Liver (tissue), 9 donors: ENCODE results near the gene ASIC5. TPM values are rescaled to one million over a fixed set of nuclear protein-coding genes. Genes with fewer than 3 reads are reported as not detected.

Experiments used
- DNase-seq: peaks from one replicate; pipeline ENCODE4 v3.0.0-alpha.2; 2017; ENCODE audit warnings: low spot score
- H3K27ac ChIP-seq, 2 donors: one replicate each; pipeline ENCODE4 v1.7.0; 2013; ENCODE audit warnings: inconsistent platforms in 2 of 2, low read length in 2 of 2, control low read depth in 1 of 2, low read depth in 1 of 2, mild to moderate bottlenecking in 1 of 2
- H3K27me3 ChIP-seq, 4 donors: one replicate each; pipeline versions ENCODE4 v1.6.1 to v1.7.0; 2013; ENCODE audit warnings: low read length in 3 of 4, inconsistent platforms in 1 of 4, mild to moderate bottlenecking in 1 of 4, moderate library complexity in 1 of 4; ENCODE audit not compliant: control insufficient read depth in 4 of 4, insufficient read depth in 4 of 4
- H3K36me3 ChIP-seq, 4 donors: one replicate each; pipeline versions ENCODE4 v1.6.1 to v1.7.0; 2013; ENCODE audit warnings: low read length in 3 of 4, mild to moderate bottlenecking in 3 of 4, low read depth in 1 of 4, moderate library complexity in 1 of 4; ENCODE audit not compliant: control insufficient read depth in 4 of 4, insufficient read depth in 3 of 4
- H3K4me1 ChIP-seq, 4 donors: one replicate each; pipeline versions ENCODE4 v1.6.1 to v1.7.0; 2013; ENCODE audit warnings: low read length in 3 of 4, mild to moderate bottlenecking in 3 of 4, moderate library complexity in 1 of 4; ENCODE audit not compliant: control insufficient read depth in 4 of 4, insufficient read depth in 4 of 4
- H3K4me3 ChIP-seq, 3 donors: one replicate each; pipeline versions ENCODE4 v1.6.1 to v1.7.0; 2013; ENCODE audit warnings: low read length in 3 of 3, control low read depth in 1 of 3, low read depth in 1 of 3, mild to moderate bottlenecking in 1 of 3
- H3K9ac ChIP-seq, 2 donors: one replicate each; pipeline ENCODE4 v1.7.0; 2013; ENCODE audit warnings: low read length in 2 of 2, mild to moderate bottlenecking in 2 of 2, moderate library complexity in 2 of 2, control low read depth in 1 of 2, low read depth in 1 of 2
- H3K9me3 ChIP-seq, 4 donors: one replicate each; pipeline versions ENCODE4 v1.6.1 to v1.7.0; 2013; ENCODE audit warnings: low read length in 3 of 4; ENCODE audit not compliant: control insufficient read depth in 4 of 4
- ATF3 ChIP-seq: IDR thresholded peaks from 2 replicates; pipeline ENCODE4 v1.6.1; 2016; ENCODE audit warnings: antibody characterized with exemption
- CTCF ChIP-seq: fragments of 150-350 bp; IDR thresholded peaks from 2 replicates; pipeline ENCODE4 v1.5.1; 2017; ENCODE audit warnings: improper control_type of control experiment, low read depth, low read length; ENCODE audit not compliant: missing input control
- EGR1 ChIP-seq, 2 donors: IDR thresholded peaks; 2 replicates each; pipeline ENCODE4 v1.6.1; 2016 to 2018; ENCODE audit warnings: antibody characterized with exemption in 2 of 2, low read depth in 2 of 2
- FOXA1 ChIP-seq: IDR thresholded peaks from 2 replicates; pipeline ENCODE4 v1.6.1; 2016; ENCODE audit warnings: antibody characterized with exemption
- GABPA ChIP-seq, 2 donors: IDR thresholded peaks in 1 of 2; conservative IDR thresholded peaks in 1 of 2; 2 replicates each; pipeline ENCODE4 v1.6.1; 2016; ENCODE audit warnings: antibody characterized with exemption in 2 of 2, mild to moderate bottlenecking in 1 of 2, moderate library complexity in 1 of 2
- HNF4G ChIP-seq: IDR thresholded peaks from 2 replicates; pipeline ENCODE4 v1.6.1; 2016; ENCODE audit warnings: antibody characterized with exemption
- JUND ChIP-seq, 2 donors: IDR thresholded peaks; 2 replicates each; pipeline ENCODE4 v1.6.1; 2016; ENCODE audit warnings: antibody characterized with exemption in 2 of 2
- MAX ChIP-seq: IDR thresholded peaks from 2 replicates; pipeline ENCODE4 v1.6.1; 2016; ENCODE audit warnings: antibody characterized with exemption
- NR2F2 ChIP-seq: IDR thresholded peaks from 2 replicates; pipeline ENCODE4 v1.6.1; 2016; ENCODE audit warnings: antibody characterized with exemption
- RAD21 ChIP-seq, 2 donors: IDR thresholded peaks; 2 replicates each; pipeline ENCODE4 v1.6.1; 2016; ENCODE audit warnings: antibody characterized with exemption in 2 of 2, mild to moderate bottlenecking in 2 of 2
- RXRA ChIP-seq, 2 donors: IDR thresholded peaks; 2 replicates each; pipeline ENCODE4 v1.6.1; 2017 to 2018; ENCODE audit warnings: antibody characterized with exemption in 2 of 2, mild to moderate bottlenecking in 1 of 2
- SP1 ChIP-seq: IDR thresholded peaks from 2 replicates; pipeline ENCODE4 v1.6.1; 2018; ENCODE audit warnings: antibody characterized with exemption, mild to moderate bottlenecking
- TAF1 ChIP-seq: conservative IDR thresholded peaks from 2 replicates; pipeline ENCODE4 v1.6.1; 2016; ENCODE audit warnings: antibody characterized with exemption, mild to moderate bottlenecking
- YY1 ChIP-seq: IDR thresholded peaks from 2 replicates; pipeline ENCODE4 v1.6.1; 2016; ENCODE audit warnings: antibody characterized with exemption, mild to moderate bottlenecking
- WGBS: extraction: QIAGEN DNeasy Blood & Tissue Kit; methylation state at CpG from one replicate; pipeline ENCODE4 v1.1.7; 2013; 5-methylcytosine and 5-hydroxymethylcytosine counted together
- polyA plus RNA-seq, 2 donors: library from polyadenylated mRNA; stranded (reverse) in 1 of 2; unstranded in 1 of 2; fragments of 200-250 nt in 1 of 2; fragments of >200 nt in 1 of 2; fragmentation: Nextera tagmentation in 1 of 2; extraction: Ambion mirVana in 1 of 2; gene quantifications; one replicate each; pipeline versions ENCODE4 v1.2.1 to v1.2.3, GENCODE V29; 2013 to 2015
- total RNA-seq, 2 donors: library from RNA; depleted of rRNA; stranded (reverse); fragments of >200 nt; gene quantifications; one replicate each; pipeline ENCODE4 v1.2.3, GENCODE V29; 2014
- TF ChIP-seq, protein P1 (sequence below): IDR thresholded peaks from 2 replicates; pipeline ENCODE4 v1.6.1; 2016; ENCODE audit warnings: antibody characterized with exemption
- TF ChIP-seq, protein P2 (sequence below): IDR thresholded peaks from 2 replicates; pipeline ENCODE4 v1.6.1; 2016; ENCODE audit warnings: antibody characterized with exemption, mild to moderate bottlenecking
- donor health status: healthy.
- donor health status: healthy.
- donor health status: healthy.
- donor health status: healthy.
- donor health status: healthy.

Gene ASIC5
- total and polyA plus RNA-seq, 4 donors: not detected

GRCh38 chr4:155889031-155889793 lies 23.1 kb upstream of the ASIC5 start (continued):
- TF ChIP-seq, protein P1, sequence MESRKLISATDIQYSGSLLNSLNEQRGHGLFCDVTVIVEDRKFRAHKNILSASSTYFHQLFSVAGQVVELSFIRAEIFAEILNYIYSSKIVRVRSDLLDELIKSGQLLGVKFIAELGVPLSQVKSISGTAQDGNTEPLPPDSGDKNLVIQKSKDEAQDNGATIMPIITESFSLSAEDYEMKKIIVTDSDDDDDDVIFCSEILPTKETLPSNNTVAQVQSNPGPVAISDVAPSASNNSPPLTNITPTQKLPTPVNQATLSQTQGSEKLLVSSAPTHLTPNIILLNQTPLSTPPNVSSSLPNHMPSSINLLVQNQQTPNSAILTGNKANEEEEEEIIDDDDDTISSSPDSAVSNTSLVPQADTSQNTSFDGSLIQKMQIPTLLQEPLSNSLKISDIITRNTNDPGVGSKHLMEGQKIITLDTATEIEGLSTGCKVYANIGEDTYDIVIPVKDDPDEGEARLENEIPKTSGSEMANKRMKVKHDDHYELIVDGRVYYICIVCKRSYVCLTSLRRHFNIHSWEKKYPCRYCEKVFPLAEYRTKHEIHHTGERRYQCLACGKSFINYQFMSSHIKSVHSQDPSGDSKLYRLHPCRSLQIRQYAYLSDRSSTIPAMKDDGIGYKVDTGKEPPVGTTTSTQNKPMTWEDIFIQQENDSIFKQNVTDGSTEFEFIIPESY: peak; percentile 72
- TF ChIP-seq RAD21 (IDR thresholded peaks at IDR 0.05): peak; percentile 56 to 67
- peak in 1 of 2 donors; percentile 77 for TF ChIP-seq EGR1 (IDR thresholded peaks at IDR 0.05; ENCODE audit: low read depth in 2 of 2)
- peak; percentile 57 for TF ChIP-seq NR2F2
- TF ChIP-seq HNF4G: peak; percentile 43
- peak; percentile 69 for TF ChIP-seq YY1

- DNase-seq: no peak
- H3K27ac ChIP-seq: no peak overlapping the region
- TF ChIP-seq RXRA (IDR thresholded peaks at IDR 0.05) (no peak), NR2F2 (no peak), YY1 (no peak), MAX (no peak), TAF1 (no peak), CTCF (no peak), SP1 (no peak), ATF3 (no peak), FOXA1 (no peak), GABPA (IDR thresholded peaks at IDR 0.05 in 1 of 2, conservative IDR thresholded peaks at IDR 0.05 in 1 of 2) (no peak), JUND (IDR thresholded peaks at IDR 0.05) (no peak)
- TF ChIP-seq, protein P1: no peak
- TF ChIP-seq, protein P2, sequence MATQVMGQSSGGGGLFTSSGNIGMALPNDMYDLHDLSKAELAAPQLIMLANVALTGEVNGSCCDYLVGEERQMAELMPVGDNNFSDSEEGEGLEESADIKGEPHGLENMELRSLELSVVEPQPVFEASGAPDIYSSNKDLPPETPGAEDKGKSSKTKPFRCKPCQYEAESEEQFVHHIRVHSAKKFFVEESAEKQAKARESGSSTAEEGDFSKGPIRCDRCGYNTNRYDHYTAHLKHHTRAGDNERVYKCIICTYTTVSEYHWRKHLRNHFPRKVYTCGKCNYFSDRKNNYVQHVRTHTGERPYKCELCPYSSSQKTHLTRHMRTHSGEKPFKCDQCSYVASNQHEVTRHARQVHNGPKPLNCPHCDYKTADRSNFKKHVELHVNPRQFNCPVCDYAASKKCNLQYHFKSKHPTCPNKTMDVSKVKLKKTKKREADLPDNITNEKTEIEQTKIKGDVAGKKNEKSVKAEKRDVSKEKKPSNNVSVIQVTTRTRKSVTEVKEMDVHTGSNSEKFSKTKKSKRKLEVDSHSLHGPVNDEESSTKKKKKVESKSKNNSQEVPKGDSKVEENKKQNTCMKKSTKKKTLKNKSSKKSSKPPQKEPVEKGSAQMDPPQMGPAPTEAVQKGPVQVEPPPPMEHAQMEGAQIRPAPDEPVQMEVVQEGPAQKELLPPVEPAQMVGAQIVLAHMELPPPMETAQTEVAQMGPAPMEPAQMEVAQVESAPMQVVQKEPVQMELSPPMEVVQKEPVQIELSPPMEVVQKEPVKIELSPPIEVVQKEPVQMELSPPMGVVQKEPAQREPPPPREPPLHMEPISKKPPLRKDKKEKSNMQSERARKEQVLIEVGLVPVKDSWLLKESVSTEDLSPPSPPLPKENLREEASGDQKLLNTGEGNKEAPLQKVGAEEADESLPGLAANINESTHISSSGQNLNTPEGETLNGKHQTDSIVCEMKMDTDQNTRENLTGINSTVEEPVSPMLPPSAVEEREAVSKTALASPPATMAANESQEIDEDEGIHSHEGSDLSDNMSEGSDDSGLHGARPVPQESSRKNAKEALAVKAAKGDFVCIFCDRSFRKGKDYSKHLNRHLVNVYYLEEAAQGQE: no peak
- H3K27me3 ChIP-seq: no peaks in the 10 kb centered on the region
- no peak overlapping the region for H3K9ac ChIP-seq
- no peaks in the 10 kb centered on the region for H3K36me3 ChIP-seq
- 64% methylated on average over 6 of the region's 6 CpGs for WGBS
- peaks cover 3 to 50% (median 33%) of the 10 kb centered on the region in 4 donors for H3K4me1 ChIP-seq
- H3K4me3 ChIP-seq: no peak overlapping the region
- no peaks in the 10 kb centered on the region for H3K9me3 ChIP-seq
Measured at GRCh38 chr4:155887847-155888570, 21.9 kb upstream of the ASIC5 start.
